B cell (primary cell): ENCODE measurements around the gene OR14J1. TPM values are rescaled to one million over a fixed set of nuclear protein-coding genes. Genes with fewer than 3 reads are reported as not detected.

ENCODE experiments used
- ATAC-seq: fragments of 200-7000 bp; cut with Tn5 transposase; one replicate; pipeline ENCODE4 v1.10.0; 2021; ENCODE audit warnings: low read depth, mild to moderate bottlenecking, moderate number of reproducible peaks, moderate library complexity
- CTCF ChIA-PET: fragments of 350-600 bp; sonication (Branson Sonifier 250); formaldehyde crosslinking; loops from one replicate; lab custom pipeline; 2021; ENCODE audit warnings: antibody characterized with exemption, inconsistent platforms; lab: Charles Lee
- POLR2A ChIA-PET: fragments of 350-600 bp; sonication (Branson Sonifier 250); formaldehyde crosslinking; loops from one replicate; lab custom pipeline; 2021; ENCODE audit warnings: antibody characterized with exemption; lab: Charles Lee
- DNase-seq: peaks from one replicate; pipeline ENCODE4 v3.0.0; 2013
- H2AFZ ChIP-seq: 2 replicates; pipeline ENCODE4 v1.6.1; 2012; ENCODE audit warnings: mild to moderate bottlenecking, low read depth, low read length; ENCODE audit not compliant: insufficient read depth, poor library complexity, severe bottlenecking
- H3K27ac ChIP-seq, 2 donors: 1 replicate in 1 of 2; 2 replicates in 1 of 2; pipeline ENCODE4 v1.5.1; 2012 to 2013; ENCODE audit warnings: low read length in 2 of 2, mild to moderate bottlenecking in 2 of 2, moderate library complexity in 1 of 2
- H3K27me3 ChIP-seq, 4 experiments: fragments of 200-600 bp in 1 of 4; sonication (generic) in 1 of 4; replicated peaks in 1 of 4; 1 replicate in 2 of 4; 2 replicates in 2 of 4; pipeline versions ENCODE4 v1.6.1 to v1.7.0; 2013 to 2016; ENCODE audit warnings: low read length in 3 of 4, mild to moderate bottlenecking in 2 of 4, mixed read lengths in 1 of 4, moderate library complexity in 1 of 4; ENCODE audit not compliant: insufficient read depth in 4 of 4, control insufficient read depth in 3 of 4; ENCODE audit errors: control extremely low read depth in 1 of 4
- H3K36me3 ChIP-seq, 2 experiments: replicated peaks in 1 of 2; 1 replicate in 1 of 2; 2 replicates in 1 of 2; pipeline versions ENCODE4 v1.6.1 to v1.7.1; 2013; ENCODE audit warnings: low read length in 1 of 2; ENCODE audit not compliant: insufficient read depth in 2 of 2, control insufficient read depth in 1 of 2; ENCODE audit errors: control extremely low read depth in 1 of 2, extremely low read depth in 1 of 2
- H3K4me1 ChIP-seq, 2 donors: fragments of 200-600 bp in 1 of 2; sonication (generic) in 1 of 2; 1 replicate in 1 of 2; 2 replicates in 1 of 2; pipeline versions ENCODE4 v1.5.1 to v1.6.1; 2013 to 2017; ENCODE audit warnings: low read length in 2 of 2; ENCODE audit not compliant: control insufficient read depth in 2 of 2, insufficient read depth in 2 of 2
- H3K4me2 ChIP-seq: replicated peaks from 2 replicates; pipeline ENCODE3; 2012; ENCODE audit warnings: mild to moderate bottlenecking, low read depth, low read length; ENCODE audit not compliant: poor library complexity, severe bottlenecking
- H3K4me3 ChIP-seq, 5 experiments: fragments of 200-600 bp in 1 of 5; sonication (generic) in 1 of 5; 1 replicate in 3 of 5; 2 replicates in 2 of 5; pipeline versions ENCODE4 v1.5.1 to v1.7.0; 2011 to 2016; ENCODE audit warnings: low read length in 4 of 5, mild to moderate bottlenecking in 4 of 5, low read depth in 2 of 5, control low read depth in 1 of 5, moderate library complexity in 1 of 5; ENCODE audit not compliant: insufficient read depth in 1 of 5; ENCODE audit errors: control extremely low read depth in 1 of 5, extremely low read depth in 1 of 5
- H3K79me2 ChIP-seq: fragments of 200-600 bp; sonication (generic); one replicate; pipeline ENCODE4 v1.6.0; 2016; ENCODE audit warnings: low read length; ENCODE audit not compliant: control insufficient read depth, insufficient read depth
- H3K9ac ChIP-seq: fragments of 200-600 bp; sonication (generic); 2 replicates; pipeline ENCODE4 v1.6.1; 2017; ENCODE audit warnings: mild to moderate bottlenecking, low read length, moderate library complexity
- H3K9me3 ChIP-seq, 3 donors: one replicate each; pipeline versions ENCODE4 v1.6.1 to v1.7.1; 2013; ENCODE audit warnings: low read length in 2 of 3; ENCODE audit not compliant: control insufficient read depth in 2 of 3, insufficient read depth in 1 of 3; ENCODE audit errors: control extremely low read depth in 1 of 3
- H4K20me1 ChIP-seq: 2 replicates; pipeline ENCODE4 v1.6.0; 2012; ENCODE audit warnings: mild to moderate bottlenecking, low read length; ENCODE audit not compliant: insufficient read depth, control insufficient read depth, poor library complexity, severe bottlenecking
- H3K27ac Mint-ChIP-seq: one replicate; pipeline ENCODE4 v1.8.0; 2021; ENCODE audit warnings: mixed read lengths
- H3K27me3 Mint-ChIP-seq: one replicate; pipeline ENCODE4 v1.8.0; 2021; ENCODE audit warnings: mixed read lengths
- H3K4me1 Mint-ChIP-seq: one replicate; pipeline ENCODE4 v1.8.0; 2021; ENCODE audit warnings: mixed read lengths
- H3K4me3 Mint-ChIP-seq: one replicate; pipeline ENCODE4 v1.8.0; 2021; ENCODE audit warnings: mixed read lengths
- H3K9me3 Mint-ChIP-seq: one replicate; pipeline ENCODE4 v1.8.0; 2022; ENCODE audit warnings: mixed read lengths; ENCODE audit not compliant: insufficient read depth
- EZH2 ChIP-seq: IDR thresholded peaks from 2 replicates; pipeline ENCODE4 v1.6.1; 2012; ENCODE audit warnings: borderline replicate concordance, low read depth, mild to moderate bottlenecking, moderate library complexity, low read length; ENCODE audit not compliant: insufficient read depth, poor library complexity, severe bottlenecking
- WGBS: methylation state at CpG from one replicate; pipeline ENCODE4 v1.1.5; 2013; ENCODE audit warnings: missing lambda C conversion rate; ENCODE audit not compliant: insufficient coverage; 5-methylcytosine and 5-hydroxymethylcytosine counted together
- intact Hi-C: fragments of 100-400 bp; cut with micrococcal nuclease; formaldehyde crosslinking; loops from one replicate; pipeline ENCODE4 v1.10.0; 2022
- polyA plus RNA-seq: library from polyadenylated mRNA; depleted of rRNA; stranded (reverse); fragments of >200 nt; gene quantifications from 2 replicates; pipeline ENCODE4 v1.2.3, GENCODE V29; 2012
- total RNA-seq, 2 donors: library from RNA; stranded (reverse); fragments of 120-200 nt in 1 of 2; gene quantifications; 1 replicate in 1 of 2; 2 replicates in 1 of 2; pipeline versions ENCODE4 v1.2.3 to v1.2.4, GENCODE V29; 2013 to 2022
- TF ChIP-seq, protein P1 (sequence below): fragments of 200-600 bp; IDR thresholded peaks from one replicate; pipeline ENCODE4 v1.8.0; 2022; ENCODE audit warnings: antibody characterized with exemption, mild to moderate bottlenecking

OR14J1 gene
- total and polyA plus RNA-seq, 2 donors (not counting 1 experiment from before 2014, with no cell fraction given) = not detected

DNA sequence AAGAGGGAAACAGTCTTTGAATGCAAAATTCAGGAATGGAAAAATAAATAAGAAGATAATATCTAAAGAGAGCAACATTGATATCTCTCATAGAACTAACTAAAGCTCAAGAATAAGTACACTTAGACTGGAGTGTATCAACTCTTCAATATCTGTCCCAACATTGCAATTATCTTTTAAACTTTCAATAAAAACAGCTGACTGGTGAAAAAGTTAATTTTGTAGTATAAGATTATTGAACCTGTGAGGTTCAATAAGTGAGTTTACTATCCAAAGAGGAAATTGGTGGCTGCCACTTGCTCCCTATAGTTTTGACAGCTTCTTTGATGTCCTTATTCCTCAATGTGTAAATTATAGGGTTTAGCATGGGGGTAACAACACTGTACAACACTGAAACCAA is 53.5 kb downstream of the OR14J1 start:
- H3K27ac Mint-ChIP-seq = no peak overlapping the region
- Histone ChIP-seq H3K4me1 (no peaks in the 10 kb centered on the region), H3K9me3 (no peaks in the 10 kb centered on the region), H3K36me3 (no peaks in the 10 kb centered on the region), H3K4me2 (no peak overlapping the region), H3K27ac (no peak overlapping the region), H2AFZ (no peak overlapping the region), H3K4me3 (no peak overlapping the region), H4K20me1 (no peaks in the 10 kb centered on the region), H3K9ac (no peak overlapping the region), H3K27me3 (peaks cover 0 to 16% (median 2%) of the 10 kb centered on the region in 4 experiments), H3K79me2 (no peaks in the 10 kb centered on the region)
- POLR2A ChIA-PET = no interaction called here
- DNase-seq (no peak), ATAC-seq (no peak)
- TF ChIP-seq, protein P1, sequence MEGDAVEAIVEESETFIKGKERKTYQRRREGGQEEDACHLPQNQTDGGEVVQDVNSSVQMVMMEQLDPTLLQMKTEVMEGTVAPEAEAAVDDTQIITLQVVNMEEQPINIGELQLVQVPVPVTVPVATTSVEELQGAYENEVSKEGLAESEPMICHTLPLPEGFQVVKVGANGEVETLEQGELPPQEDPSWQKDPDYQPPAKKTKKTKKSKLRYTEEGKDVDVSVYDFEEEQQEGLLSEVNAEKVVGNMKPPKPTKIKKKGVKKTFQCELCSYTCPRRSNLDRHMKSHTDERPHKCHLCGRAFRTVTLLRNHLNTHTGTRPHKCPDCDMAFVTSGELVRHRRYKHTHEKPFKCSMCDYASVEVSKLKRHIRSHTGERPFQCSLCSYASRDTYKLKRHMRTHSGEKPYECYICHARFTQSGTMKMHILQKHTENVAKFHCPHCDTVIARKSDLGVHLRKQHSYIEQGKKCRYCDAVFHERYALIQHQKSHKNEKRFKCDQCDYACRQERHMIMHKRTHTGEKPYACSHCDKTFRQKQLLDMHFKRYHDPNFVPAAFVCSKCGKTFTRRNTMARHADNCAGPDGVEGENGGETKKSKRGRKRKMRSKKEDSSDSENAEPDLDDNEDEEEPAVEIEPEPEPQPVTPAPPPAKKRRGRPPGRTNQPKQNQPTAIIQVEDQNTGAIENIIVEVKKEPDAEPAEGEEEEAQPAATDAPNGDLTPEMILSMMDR = no peak
- no peak for TF ChIP-seq EZH2
- H3K9me3 Mint-ChIP-seq = no peaks in the 10 kb centered on the region
- no peaks in the 10 kb centered on the region for H3K4me1 Mint-ChIP-seq
- intact Hi-C loops = no loop called here
- CTCF ChIA-PET = no interaction called here
- H3K27me3 Mint-ChIP-seq = peaks cover 44% of the 10 kb centered on the region
- H3K4me3 Mint-ChIP-seq = no peak overlapping the region

DNA sequence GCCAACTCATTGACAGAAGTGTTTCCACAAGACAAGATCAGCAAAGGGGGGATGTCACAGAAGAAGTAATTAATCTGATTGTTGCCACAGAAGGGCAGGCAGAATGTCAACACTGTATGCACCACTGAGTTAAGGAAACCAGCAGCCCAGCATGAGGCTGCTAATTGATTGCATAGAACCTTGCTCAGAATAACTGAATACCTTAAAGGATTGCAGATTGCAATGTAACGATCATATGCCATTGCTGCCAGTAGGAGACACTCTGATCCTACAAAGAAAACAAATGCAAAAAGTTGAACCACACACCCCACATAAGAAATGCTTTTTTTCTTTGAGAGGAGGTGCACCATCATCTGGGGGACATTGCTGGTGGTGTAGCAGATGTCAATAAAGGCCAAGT is 54.1 kb downstream of the OR14J1 start:
- no peak for DNase-seq
- peaks cover 48% of the 10 kb centered on the region for H3K27me3 Mint-ChIP-seq

More for the DNA sequence above, 54.1 kb downstream of the OR14J1 start:
- Histone ChIP-seq H3K27me3 (peaks cover 0 to 16% (median 5%) of the 10 kb centered on the region in 4 experiments), H2AFZ (no peak overlapping the region), H3K9me3 (no peaks in the 10 kb centered on the region), H3K4me2 (no peak overlapping the region), H3K9ac (no peak overlapping the region), H3K27ac (no peak overlapping the region), H3K4me1 (no peaks in the 10 kb centered on the region), H3K36me3 (no peaks in the 10 kb centered on the region), H3K79me2 (no peaks in the 10 kb centered on the region), H4K20me1 (no peaks in the 10 kb centered on the region), H3K4me3 (no peak overlapping the region)
- no peaks in the 10 kb centered on the region for H3K4me1 Mint-ChIP-seq
- H3K4me3 Mint-ChIP-seq = no peak overlapping the region
- ATAC-seq = no peak
- ChIA-PET CTCF (no interaction called here), POLR2A (no interaction called here)
- WGBS = no CpG with 5 or more reads among the region's 1 CpG
- intact Hi-C loops = no loop called here
- TF ChIP-seq, protein P1 = no peak
- TF ChIP-seq EZH2 = no peak
- no peaks in the 10 kb centered on the region for H3K9me3 Mint-ChIP-seq
- H3K27ac Mint-ChIP-seq = no peak overlapping the region

Other genes starting within 250 kb of the OR14J1 start
- not detected in 2 replicates for gene OR2B3, start 214.4 kb upstream of the OR14J1 start, total RNA-seq
- gene OR2B3, start 214.4 kb upstream of the OR14J1 start, polyA plus RNA-seq = not detected in 2 replicates
- not detected in 2 replicates for gene OR2J1, start 202.2 kb upstream of the OR14J1 start, total RNA-seq
- not detected in 2 replicates for gene OR2J1, start 202.2 kb upstream of the OR14J1 start, polyA plus RNA-seq
- gene OR2J3, start 193.6 kb upstream of the OR14J1 start, total RNA-seq = not detected in 2 replicates
- gene OR2J3, start 193.6 kb upstream of the OR14J1 start, polyA plus RNA-seq = not detected in 2 replicates
- gene OR2J2, start 130.8 kb upstream of the OR14J1 start, total RNA-seq = not detected in 2 replicates
- not detected in 2 replicates for gene OR2J2, start 130.8 kb upstream of the OR14J1 start, polyA plus RNA-seq
- gene OR5V1, start 67.2 kb downstream of the OR14J1 start, total RNA-seq = not detected in 2 replicates
- gene OR5V1, start 67.2 kb downstream of the OR14J1 start, polyA plus RNA-seq = not detected in 2 replicates
- not detected in 2 replicates for gene OR12D3, start 73.6 kb downstream of the OR14J1 start, total RNA-seq
- not detected in 2 replicates for gene OR12D3, start 73.6 kb downstream of the OR14J1 start, polyA plus RNA-seq
- not detected in 2 replicates for gene OR12D2, start 93.9 kb downstream of the OR14J1 start, total RNA-seq
- not detected in 2 replicates for gene OR12D2, start 93.9 kb downstream of the OR14J1 start, polyA plus RNA-seq
- gene OR12D1, start 113.2 kb downstream of the OR14J1 start, total RNA-seq = not detected in 2 replicates
- gene OR12D1, start 113.2 kb downstream of the OR14J1 start, polyA plus RNA-seq = not detected in 2 replicates
- gene OR10C1, start 137.6 kb downstream of the OR14J1 start, total RNA-seq = not detected in 2 replicates
- not detected in 2 replicates for gene OR10C1, start 137.6 kb downstream of the OR14J1 start, polyA plus RNA-seq
- gene OR11A1, start 155.4 kb downstream of the OR14J1 start, total RNA-seq = not detected in 2 replicates
- gene OR11A1, start 155.4 kb downstream of the OR14J1 start, polyA plus RNA-seq = not detected in 2 replicates
- gene OR2H1, start 155.5 kb downstream of the OR14J1 start, total RNA-seq = not detected in 2 replicates
- gene OR2H1, start 155.5 kb downstream of the OR14J1 start, polyA plus RNA-seq = not detected in 2 replicates
- not detected in 2 replicates for gene MAS1L, start 186.3 kb downstream of the OR14J1 start, total RNA-seq
- not detected in 2 replicates for gene MAS1L, start 186.3 kb downstream of the OR14J1 start, polyA plus RNA-seq